SJSA1 (cell line): Measurements from ENCODE around the gene GALNT12. TPM values are rescaled to one million over a fixed set of nuclear protein-coding genes. Genes with fewer than 3 reads are reported as not detected.
A peak's percentile ranks its signal among the peaks of the same experiment; 100 is the strongest.

Experiments used
- DNase-seq, 2 experiments: peaks; one replicate each; pipeline ENCODE4 v3.0.0-alpha.2; 2015 to 2020; ENCODE audit warnings: low spot score in 2 of 2, low read depth in 1 of 2
- H3K27ac ChIP-seq: fragments of 250-450 bp; sonication (Bioruptor Pico); 2 replicates; pipeline ENCODE4 v1.5.1; 2020; ENCODE audit warnings: mild to moderate bottlenecking, moderate library complexity
- H3K27me3 ChIP-seq: fragments of 250-450 bp; sonication (Bioruptor Pico); replicated peaks from 2 replicates; pipeline ENCODE4 v1.5.1; 2020; ENCODE audit warnings: mild to moderate bottlenecking, moderate library complexity
- H3K36me3 ChIP-seq: fragments of 250-450 bp; sonication (Bioruptor Pico); 2 replicates; pipeline ENCODE4 v1.5.1; 2020; ENCODE audit warnings: mild to moderate bottlenecking
- H3K4me1 ChIP-seq: fragments of 250-450 bp; sonication (Bioruptor Pico); replicated peaks from 2 replicates; pipeline ENCODE4 v1.6.1; 2021; ENCODE audit warnings: mild to moderate bottlenecking
- H3K4me3 ChIP-seq: fragments of 250-450 bp; sonication (Bioruptor Pico); 2 replicates; pipeline ENCODE4 v1.5.1; 2020; ENCODE audit warnings: mild to moderate bottlenecking
- H3K9me3 ChIP-seq: fragments of 250-450 bp; sonication (Bioruptor Pico); replicated peaks from 2 replicates; pipeline ENCODE4 v1.5.1; 2020; ENCODE audit warnings: mild to moderate bottlenecking
- total RNA-seq: library from RNA; depleted of rRNA; stranded (reverse); fragments of >200 nt; shearing (Covaris generic); gene quantifications from 2 replicates; pipeline ENCODE4 v1.2.3, GENCODE V29; 2014

Gene GALNT12
- total RNA-seq, 1 experiment from 2014 or later, result 0.74 TPM

DNA sequence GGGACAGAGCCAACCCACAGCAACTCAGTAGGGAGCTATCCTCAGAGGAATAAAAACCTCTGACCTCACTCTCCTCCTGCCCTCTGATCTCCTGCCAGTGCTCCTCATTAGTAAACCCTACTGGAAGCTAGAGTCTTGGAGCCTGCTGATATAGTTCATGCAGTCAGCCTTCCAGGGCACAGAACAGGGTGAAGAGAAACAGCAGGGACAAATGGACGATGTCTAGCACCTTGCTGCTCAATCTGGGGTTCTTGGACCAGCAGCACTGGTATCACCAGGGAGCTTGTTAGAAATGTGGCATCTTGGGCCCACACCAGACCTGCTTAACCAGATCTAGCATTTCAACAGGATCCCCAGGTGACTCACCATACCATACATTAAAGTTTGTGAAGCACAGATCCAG is 5.5 kb upstream of the GALNT12 start:
- H3K27me3 ChIP-seq, result peaks cover 6% of the 10 kb centered on the region
- no peaks in the 10 kb centered on the region for H3K36me3 ChIP-seq
- 0 out of 2 replicates have a peak, but pooled peaks cover 3% of the 10 kb centered on the region for H3K4me1 ChIP-seq
- H3K4me3 ChIP-seq, result no peak overlapping the region
- no peak for DNase-seq
- no peak overlapping the region for H3K27ac ChIP-seq
- H3K9me3 ChIP-seq, result peaks cover 5% of the 10 kb centered on the region; the same call in 1 of the 2 replicates

- no peak overlapping the region for H3K4me3 ChIP-seq
- no peak overlapping the region for H3K27ac ChIP-seq
- H3K4me1 ChIP-seq, result 0 out of 2 replicates have a peak, but pooled peaks cover 5% of the 10 kb centered on the region
- no peaks in the 10 kb centered on the region for H3K9me3 ChIP-seq
- H3K36me3 ChIP-seq, result no peaks in the 10 kb centered on the region
- peaks cover 17% of the 10 kb centered on the region for H3K27me3 ChIP-seq
- DNase-seq, result no peak
These were observed 3.4 kb upstream of the GALNT12 start for GRCh38 chr9:98804083-98804482.

- no peaks in the 10 kb centered on the region for H3K9me3 ChIP-seq
- H3K4me1 ChIP-seq, result 0 out of 2 replicates have a peak, but pooled peaks cover 3% of the 10 kb centered on the region
- H3K27ac ChIP-seq, result no peak overlapping the region
- H3K27me3 ChIP-seq, result peaks cover 19% of the 10 kb centered on the region
- H3K36me3 ChIP-seq, result no peaks in the 10 kb centered on the region
- no peak for DNase-seq
- no peak overlapping the region for H3K4me3 ChIP-seq
These were observed 1.8 kb upstream of the GALNT12 start for GRCh38 chr9:98805506-98806272.

- no peak overlapping the region for H3K4me3 ChIP-seq
- H3K4me1 ChIP-seq, result 0 out of 2 replicates have a peak, but pooled peaks cover 3% of the 10 kb centered on the region
- no peak overlapping the region for H3K27ac ChIP-seq
- H3K36me3 ChIP-seq, result no peaks in the 10 kb centered on the region
- peaks cover 19% of the 10 kb centered on the region for H3K27me3 ChIP-seq
- H3K9me3 ChIP-seq, result no peaks in the 10 kb centered on the region
- no peak for DNase-seq
These were observed 955 bp upstream of the GALNT12 start for GRCh38 chr9:98806394-98807035.

GRCh38 chr9:98807814-98808195 is 335 bp downstream of the GALNT12 start:
- H3K9me3 ChIP-seq, result no peaks in the 10 kb centered on the region
- DNase-seq, result no peak
- peaks cover 19% of the 10 kb centered on the region for H3K27me3 ChIP-seq
- H3K4me3 ChIP-seq, result peak overlapping the region; percentile 30
- H3K27ac ChIP-seq, result no peak overlapping the region
- H3K36me3 ChIP-seq, result no peaks in the 10 kb centered on the region
- H3K4me1 ChIP-seq, result 0 out of 2 replicates have a peak, but pooled peaks cover 3% of the 10 kb centered on the region

DNA sequence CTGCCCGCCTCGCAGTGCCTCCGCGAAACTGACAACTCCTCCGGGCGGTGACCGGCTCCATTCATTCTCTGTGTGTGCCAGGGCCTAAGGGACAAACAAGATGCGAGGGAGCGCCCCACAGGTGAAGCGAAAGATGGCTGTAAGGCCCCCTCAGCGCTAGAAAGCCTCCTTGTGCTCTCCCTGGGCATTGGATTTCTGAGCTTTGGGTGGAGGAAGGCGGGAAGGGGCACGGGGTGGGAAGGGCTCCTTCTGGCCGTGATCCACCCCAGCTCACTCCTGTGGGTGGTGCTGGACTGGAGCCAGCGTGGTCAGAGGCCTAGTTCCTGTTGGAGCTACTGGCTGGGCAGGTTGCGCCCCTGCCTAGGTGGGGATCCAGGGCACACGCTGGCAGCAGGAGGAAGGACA is 943 bp downstream of the GALNT12 start:
- Histone ChIP-seq H3K27me3 (peaks cover 19% of the 10 kb centered on the region), H3K36me3 (no peaks in the 10 kb centered on the region), H3K4me3 (no peak overlapping the region), H3K9me3 (no peaks in the 10 kb centered on the region), H3K27ac (no peak overlapping the region), H3K4me1 (0 out of 2 replicates have a peak, but pooled peaks cover 3% of the 10 kb centered on the region)
- DNase-seq, result no peak

GRCh38 chr9:98808875-98809274 is 1.4 kb downstream of the GALNT12 start:
- Histone ChIP-seq H3K4me3 (no peak overlapping the region), H3K4me1 (0 out of 2 replicates have a peak, but pooled peaks cover 3% of the 10 kb centered on the region)
- no peak for DNase-seq

GRCh38 chr9:98809311-98810101 is 2.0 kb downstream of the GALNT12 start:
- Histone ChIP-seq H3K4me3 (no peak overlapping the region), H3K27ac (no peak overlapping the region), H3K27me3 (peaks cover 19% of the 10 kb centered on the region), H3K9me3 (no peaks in the 10 kb centered on the region), H3K4me1 (0 out of 2 replicates have a peak, but pooled peaks cover 3% of the 10 kb centered on the region), H3K36me3 (no peaks in the 10 kb centered on the region)
- DNase-seq, result no peak

More at GRCh38 chr9:98808875-98809274, 1.4 kb downstream of the GALNT12 start:
- Histone ChIP-seq H3K27ac (no peak overlapping the region), H3K9me3 (no peaks in the 10 kb centered on the region), H3K36me3 (no peaks in the 10 kb centered on the region), H3K27me3 (peaks cover 19% of the 10 kb centered on the region)

GRCh38 chr9:98810102-98810842 is 2.8 kb downstream of the GALNT12 start:
- 0 out of 2 replicates have a peak, but pooled peaks cover 3% of the 10 kb centered on the region for H3K4me1 ChIP-seq
- H3K4me3 ChIP-seq, result no peak overlapping the region
- DNase-seq, result no peak
- peaks cover 19% of the 10 kb centered on the region for H3K27me3 ChIP-seq
- H3K36me3 ChIP-seq, result no peaks in the 10 kb centered on the region
- no peaks in the 10 kb centered on the region for H3K9me3 ChIP-seq
- no peak overlapping the region for H3K27ac ChIP-seq

DNA sequence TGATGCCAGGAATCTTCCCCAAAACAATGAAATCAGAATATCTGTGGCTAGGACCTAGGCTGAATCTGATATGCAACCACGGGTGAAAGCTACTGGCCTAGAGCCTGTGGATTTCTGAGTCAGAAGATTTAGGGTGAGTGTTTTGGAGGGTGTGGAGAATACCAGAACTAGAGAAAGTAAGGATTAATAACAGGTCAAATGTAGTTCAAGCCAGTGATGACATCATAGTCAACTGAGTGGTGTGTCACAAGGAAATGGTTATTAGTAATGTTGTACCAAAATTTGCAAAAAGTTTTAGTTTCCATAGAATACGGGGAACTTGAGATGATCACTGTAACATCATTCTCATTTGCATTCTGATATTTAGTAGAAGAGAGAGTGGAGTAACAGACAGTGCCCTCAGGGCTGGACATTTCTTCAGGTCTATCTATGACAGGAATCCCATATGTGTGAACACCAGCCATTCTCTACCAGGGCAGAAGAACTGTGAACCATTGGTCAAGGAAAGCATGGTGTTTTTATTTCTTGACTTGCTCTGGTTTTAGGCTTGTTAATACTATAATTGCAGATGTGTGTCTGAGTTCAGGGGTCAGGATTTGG is 3.7 kb downstream of the GALNT12 start:
- Histone ChIP-seq H3K4me1 (0 out of 2 replicates have a peak, but pooled peaks cover 3% of the 10 kb centered on the region), H3K36me3 (no peaks in the 10 kb centered on the region), H3K27me3 (peaks cover 16% of the 10 kb centered on the region), H3K4me3 (no peak overlapping the region), H3K27ac (no peak overlapping the region), H3K9me3 (no peaks in the 10 kb centered on the region)
- DNase-seq, result no peak

DNA sequence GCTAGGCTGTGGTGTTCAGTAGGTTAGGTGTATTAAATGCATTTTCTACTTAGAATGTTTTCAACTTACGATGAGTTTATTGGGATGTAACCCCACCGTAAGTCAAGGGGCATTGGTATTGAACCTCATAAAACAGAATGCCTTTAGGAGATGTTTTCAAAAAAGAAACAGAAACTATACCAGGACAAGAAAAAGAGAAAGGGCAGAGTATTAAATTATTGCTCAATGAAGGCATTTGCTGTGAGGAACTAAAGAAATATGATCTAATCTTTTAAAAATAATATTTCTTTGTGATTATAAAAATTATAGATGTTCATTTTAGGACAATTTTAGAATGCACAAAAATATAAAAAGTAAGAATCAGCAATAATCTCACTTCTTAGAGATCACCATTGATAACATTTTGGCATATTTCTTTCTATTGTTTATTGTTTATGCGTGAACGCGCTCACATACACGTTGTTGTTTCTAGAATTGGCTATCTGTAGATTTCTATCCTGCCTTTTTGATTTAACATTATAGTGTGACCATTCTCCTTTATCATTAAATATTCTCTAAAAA is 8.0 kb downstream of the GALNT12 start:
- no peak for DNase-seq
- Histone ChIP-seq H3K9me3 (no peaks in the 10 kb centered on the region), H3K27ac (no peak overlapping the region), H3K4me3 (no peak overlapping the region), H3K4me1 (no peaks in the 10 kb centered on the region), H3K27me3 (no peaks in the 10 kb centered on the region), H3K36me3 (no peaks in the 10 kb centered on the region)

DNA sequence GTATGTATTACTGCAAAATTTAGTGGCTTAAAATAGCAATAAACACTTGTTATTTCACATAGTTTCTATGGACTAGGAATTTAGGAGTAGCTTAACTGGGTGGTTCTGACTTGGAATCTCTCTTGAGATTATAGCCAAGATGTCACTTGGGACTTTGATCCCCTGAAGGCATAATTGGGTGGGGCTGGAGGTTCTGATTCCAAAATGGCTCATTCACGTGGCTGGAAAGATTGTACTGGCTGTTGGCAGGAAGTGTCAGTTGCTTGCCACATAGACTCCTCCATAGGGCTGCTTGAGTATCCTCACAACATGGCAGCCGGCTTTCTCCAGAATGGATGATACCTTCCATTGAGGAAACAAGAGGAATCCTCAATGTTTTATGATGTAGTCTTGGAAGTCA is 11.3 kb downstream of the GALNT12 start:
- Histone ChIP-seq H3K9me3 (no peaks in the 10 kb centered on the region), H3K27me3 (no peaks in the 10 kb centered on the region), H3K4me1 (no peaks in the 10 kb centered on the region), H3K4me3 (no peak overlapping the region), H3K36me3 (no peaks in the 10 kb centered on the region), H3K27ac (no peak overlapping the region)
- DNase-seq, result no peak
